A673 (cell line): ENCODE data around the gene NLRC5.

Experiments
- EZH2 ChIP-seq: fragments of 200-600 bp; sonication (generic); IDR thresholded peaks from 2 replicates; pipeline ENCODE4 v1.6.1; 2017; ENCODE audit warnings: borderline replicate concordance, low read depth, mild to moderate bottlenecking, mixed read lengths, antibody characterized with exemption, low read length; ENCODE audit not compliant: poor library complexity, severe bottlenecking
- TF ChIP-seq, protein P1 (sequence below): fragments of 300-800, 200-600 bp; sonication (generic); conservative IDR thresholded peaks from 2 replicates; pipeline ENCODE4 v1.5.1; 2017; ENCODE audit warnings: low read depth, mild to moderate bottlenecking, antibody characterized with exemption, low read length, moderate library complexity, mixed read lengths

DNA sequence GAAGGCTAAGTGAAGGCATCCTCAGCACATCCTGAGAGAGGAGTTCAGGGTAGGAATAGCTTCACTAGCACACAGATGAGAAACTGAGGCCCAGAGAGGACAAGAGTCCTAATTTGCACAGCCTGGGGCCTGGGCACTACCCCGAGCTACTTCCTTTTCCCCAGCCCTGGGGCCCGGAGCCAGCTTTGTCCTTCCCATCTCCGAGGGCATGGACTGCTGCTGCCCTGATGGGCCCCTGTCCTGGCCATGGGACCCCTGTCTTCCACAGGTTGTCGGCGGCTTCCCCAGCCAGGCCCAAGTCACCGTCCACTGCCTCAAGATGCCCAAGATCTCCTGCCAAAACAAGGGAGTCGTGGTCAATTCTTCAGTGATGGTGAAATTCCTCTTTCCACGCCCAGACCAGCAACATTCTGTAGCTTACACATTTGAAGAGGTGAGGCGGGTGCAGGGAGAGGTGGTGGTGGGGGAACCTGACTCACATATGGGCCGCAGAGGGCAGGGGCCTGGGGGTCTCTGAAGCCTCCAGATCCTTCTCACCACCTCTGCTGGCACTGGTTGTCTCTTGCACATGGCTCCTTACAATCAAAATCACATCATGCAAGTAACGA lies 11.4 kb upstream of the NLRC5 start:
- no peak for TF ChIP-seq EZH2
- TF ChIP-seq, protein P1, sequence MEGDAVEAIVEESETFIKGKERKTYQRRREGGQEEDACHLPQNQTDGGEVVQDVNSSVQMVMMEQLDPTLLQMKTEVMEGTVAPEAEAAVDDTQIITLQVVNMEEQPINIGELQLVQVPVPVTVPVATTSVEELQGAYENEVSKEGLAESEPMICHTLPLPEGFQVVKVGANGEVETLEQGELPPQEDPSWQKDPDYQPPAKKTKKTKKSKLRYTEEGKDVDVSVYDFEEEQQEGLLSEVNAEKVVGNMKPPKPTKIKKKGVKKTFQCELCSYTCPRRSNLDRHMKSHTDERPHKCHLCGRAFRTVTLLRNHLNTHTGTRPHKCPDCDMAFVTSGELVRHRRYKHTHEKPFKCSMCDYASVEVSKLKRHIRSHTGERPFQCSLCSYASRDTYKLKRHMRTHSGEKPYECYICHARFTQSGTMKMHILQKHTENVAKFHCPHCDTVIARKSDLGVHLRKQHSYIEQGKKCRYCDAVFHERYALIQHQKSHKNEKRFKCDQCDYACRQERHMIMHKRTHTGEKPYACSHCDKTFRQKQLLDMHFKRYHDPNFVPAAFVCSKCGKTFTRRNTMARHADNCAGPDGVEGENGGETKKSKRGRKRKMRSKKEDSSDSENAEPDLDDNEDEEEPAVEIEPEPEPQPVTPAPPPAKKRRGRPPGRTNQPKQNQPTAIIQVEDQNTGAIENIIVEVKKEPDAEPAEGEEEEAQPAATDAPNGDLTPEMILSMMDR: no peak
